GM18870 (cell line): ENCODE results near the gene USHBP1.

ENCODE experiments used
- ATAC-seq: cut with Tn5 transposase; IDR thresholded peaks from one replicate; pipeline ENCODE4 v1.9.1; 2021; ENCODE audit warnings: moderate library complexity; ENCODE audit not compliant: unreplicated experiment

USHBP1 gene

DNA sequence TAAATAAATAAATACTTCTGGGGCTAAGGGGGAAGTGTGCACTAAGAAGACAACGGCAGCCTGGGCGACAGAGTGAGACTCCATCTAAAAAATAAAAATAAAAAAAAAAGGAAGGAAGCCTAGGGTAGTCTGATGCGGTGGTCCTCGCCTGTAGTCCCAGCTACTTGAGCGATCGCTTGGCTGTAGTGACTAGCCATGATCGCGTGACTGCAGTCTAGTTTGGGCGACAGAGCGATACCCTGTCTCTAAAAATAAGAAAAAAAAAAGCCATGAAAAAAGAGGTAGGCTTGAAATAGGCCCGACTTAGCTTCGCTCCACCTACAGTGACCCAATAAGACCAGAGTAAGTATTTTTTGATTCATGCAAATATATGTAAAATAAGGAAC is 2.0 kb upstream of the USHBP1 start:
- ATAC-seq, result peak; percentile 15

DNA sequence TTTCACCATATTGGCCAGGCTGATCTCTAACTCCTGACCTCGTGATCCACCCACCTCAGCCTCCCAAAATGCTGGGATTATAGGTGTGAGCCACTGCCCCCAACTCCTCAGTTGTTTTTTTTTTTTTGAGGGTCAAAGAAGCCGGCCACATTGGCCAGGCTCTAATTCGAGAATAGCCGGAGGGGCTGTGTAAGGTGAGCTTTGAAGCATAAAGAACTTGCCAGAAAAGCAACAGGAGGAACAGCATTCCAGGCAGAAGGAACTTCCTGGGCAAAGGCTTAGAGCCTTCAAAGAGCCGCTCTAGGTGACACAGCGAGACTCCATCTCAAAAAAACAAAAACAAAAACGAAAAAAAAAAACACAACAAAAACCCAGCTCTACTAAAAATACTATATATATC is 1.5 kb upstream of the USHBP1 start:
- no peak for ATAC-seq

DNA sequence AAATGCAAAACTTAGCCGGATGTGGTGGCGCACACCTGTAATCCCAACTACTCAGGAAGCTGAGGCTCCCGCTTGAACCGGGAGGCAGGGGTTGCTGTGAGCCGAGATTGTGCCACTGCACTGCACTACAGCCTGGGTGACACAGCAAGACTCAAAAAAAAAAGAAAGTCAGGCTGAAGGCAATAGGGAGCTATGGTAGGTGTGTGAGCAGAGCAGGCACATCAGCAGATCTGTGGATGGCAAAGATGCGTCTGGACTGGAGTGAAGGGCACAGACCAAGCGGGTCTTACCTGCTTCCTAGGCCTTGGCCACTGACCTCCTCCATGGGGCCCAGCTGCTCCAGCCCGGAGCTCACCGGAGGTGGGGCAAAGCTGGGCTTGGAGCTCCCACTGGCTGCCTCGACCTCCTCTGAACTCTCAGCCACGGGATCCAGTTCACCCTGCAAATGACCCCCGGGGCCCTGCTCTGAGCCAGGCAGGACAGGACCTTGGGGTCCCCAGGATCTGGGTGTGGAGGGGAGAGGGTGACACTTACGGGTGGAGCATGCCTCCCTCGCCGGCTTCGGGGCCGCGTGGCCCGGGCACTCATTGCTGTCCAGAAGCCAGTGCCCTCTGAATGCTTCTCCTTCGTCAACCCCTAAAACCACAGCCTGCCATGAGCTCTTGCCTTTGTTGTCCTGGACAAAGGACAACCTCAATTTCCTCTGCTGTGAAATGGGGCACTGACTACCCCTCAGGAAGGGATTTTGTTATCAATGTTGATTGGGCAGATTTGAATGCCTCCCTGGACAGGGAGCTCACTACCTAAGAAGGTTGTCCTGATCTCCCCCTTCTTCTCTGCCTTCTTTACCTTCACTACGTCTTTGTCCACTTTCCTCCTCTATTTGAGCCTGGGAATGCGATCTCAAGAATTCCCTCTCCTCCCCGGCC is 569 bp downstream of the USHBP1 start:
- no peak for ATAC-seq

DNA sequence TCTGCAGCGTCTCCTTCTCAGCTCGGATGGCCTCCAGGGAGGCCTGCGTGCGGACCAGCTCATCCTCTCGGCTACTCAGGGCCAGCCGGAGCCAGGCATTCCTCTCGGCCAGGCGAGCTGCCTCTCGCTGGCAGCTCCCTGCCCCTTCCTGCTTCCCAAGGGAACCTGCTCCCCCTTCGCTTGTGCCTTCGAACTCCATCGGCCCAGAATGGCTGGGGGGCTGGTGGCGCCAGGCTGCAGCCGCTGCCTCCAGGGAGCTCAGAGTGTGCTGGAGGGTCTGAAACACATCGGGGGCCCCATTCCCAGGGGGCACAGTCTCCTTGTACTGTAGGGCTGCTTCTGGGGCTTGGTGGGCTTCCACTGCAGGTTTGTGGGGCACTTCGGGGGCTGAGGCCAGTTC is 2.0 kb downstream of the USHBP1 start:
- no peak for ATAC-seq

DNA sequence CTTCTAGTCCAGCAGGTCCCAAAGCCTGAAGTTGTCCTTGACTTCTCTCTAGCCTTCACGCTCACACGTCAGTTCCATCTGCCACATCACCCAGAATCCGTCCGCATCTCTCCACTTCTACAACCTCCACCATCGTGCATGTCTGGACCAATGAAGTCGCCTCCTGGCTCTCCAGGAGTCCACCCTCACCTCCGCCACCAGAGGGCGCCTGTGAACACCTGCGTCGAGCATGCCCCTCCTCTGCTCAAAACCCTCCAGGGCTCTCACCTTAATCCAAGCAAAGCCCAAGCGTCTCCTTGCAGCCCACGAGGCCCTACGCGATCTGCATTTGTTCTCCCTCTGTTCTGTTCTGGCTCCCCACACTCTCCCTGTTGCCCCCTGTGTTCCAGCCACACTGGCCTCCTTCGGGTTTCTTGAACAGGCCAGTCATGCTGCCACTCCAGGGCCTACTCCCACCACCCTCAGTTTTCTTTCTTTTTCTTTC is 3.7 kb downstream of the USHBP1 start:
- ATAC-seq, result peak; percentile 58

DNA sequence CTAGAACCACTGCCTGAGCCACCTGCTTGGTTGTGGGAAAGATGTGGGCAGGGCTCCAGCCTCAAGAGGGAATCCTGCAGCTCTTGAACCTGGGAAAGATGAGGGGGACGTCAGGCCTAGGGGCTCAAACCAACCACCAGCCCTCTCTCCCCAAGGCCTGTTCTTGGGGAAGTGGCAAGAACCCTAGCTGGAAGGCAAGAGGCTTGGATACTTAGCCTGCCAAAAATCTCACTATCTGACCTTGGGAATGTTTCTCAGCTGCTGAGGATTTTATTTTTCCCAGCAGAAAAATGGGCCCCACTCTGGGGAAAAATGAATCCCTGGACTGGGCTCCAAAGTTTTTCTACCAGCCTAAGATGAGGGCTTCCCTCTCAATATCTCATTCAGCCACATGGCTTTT is 4.6 kb downstream of the USHBP1 start:
- ATAC-seq, result no peak

DNA sequence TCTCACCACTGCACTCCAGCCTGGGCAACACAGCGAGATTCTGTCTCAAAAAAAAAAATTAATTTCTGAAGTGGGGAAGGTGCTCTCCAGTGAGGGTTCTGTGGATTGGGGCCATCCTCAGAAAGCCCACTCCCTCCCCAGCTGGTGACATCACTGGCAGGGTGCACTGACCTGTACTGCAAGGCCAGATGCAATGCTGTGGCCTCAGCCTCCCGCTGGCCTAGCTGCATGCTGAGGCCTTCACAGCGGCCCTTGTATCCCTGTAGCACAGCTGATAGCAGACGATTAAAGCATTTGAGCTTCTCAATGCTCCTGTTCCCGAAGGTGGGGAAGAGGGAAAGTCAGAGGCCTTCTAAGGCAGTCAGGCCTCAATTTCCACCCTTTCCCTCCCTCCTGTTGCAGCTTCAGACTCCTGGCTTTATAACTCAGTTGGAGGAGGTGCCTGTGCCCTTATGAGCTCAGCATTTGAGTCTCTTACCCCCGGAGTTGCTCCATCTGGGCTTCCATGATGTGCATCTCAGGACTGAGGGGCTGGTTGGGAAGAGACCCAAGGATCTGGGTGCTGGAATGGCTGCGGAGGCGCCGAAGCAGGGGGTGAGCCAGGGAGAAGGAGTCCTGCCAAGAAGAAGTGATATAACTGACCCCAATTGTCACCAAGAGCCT is 5.3 kb downstream of the USHBP1 start:
- no peak for ATAC-seq

DNA sequence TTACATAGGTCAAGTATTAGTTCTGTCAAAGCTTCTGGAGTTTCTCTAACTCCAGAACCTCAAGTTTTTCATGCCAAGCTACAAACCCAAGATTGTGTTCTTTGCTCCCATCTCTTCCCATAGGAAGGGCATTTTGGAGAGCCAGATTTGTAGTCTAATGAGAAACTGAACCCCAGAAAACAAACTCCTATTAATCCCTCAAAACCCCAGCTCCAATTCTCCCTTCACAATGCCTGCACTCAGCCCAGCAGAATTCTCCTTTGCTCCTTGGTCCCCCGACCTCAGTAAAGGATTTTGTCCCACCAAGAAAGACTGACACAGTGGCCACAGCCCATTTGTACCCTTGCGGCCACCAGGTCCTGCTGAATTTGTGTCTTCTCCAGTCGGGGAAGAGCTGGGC is 8.4 kb downstream of the USHBP1 start:
- ATAC-seq, result no peak

DNA sequence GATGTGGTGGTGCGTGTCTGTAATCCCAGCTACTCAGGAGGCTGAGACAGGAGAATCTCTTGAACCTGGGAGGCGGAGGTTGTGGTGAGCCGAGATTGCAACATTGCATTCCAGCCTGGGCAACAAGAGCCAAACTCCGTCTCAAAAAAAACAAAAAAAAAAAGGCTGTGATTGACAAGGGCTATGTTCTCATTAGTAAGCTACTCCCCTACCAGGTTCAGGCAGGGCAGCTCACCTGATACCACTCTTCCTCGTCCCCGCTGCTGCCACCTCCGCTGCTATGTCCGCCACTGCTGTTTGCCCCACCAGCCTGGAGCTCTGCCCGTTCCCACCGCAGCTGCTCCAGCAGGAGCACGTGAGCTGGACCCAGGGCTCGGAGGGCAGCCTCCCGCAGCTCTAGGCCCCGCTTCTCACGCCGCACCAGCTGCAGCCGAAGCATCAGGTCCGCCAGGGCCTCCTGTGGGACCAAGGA is 9.4 kb downstream of the USHBP1 start:
- ATAC-seq, result no peak

DNA sequence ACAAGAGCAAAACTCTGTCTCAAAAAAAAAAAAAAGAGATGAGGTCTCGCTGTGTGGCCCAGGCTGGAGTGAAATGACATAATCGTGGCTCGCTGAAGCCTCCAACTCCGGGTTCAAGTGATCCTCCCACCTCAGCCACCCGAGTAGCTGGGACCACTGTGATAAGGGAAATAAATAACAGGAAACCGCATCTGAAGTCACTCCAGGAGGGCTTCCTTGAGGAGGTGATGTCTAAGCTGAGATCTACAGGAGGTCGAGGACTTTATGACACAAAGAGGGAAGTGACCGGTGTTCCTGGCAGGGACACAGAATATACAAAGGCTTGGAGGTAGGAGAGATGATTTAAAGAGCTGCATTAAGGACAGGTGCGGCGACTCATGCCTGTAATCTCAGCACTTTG is 9.9 kb downstream of the USHBP1 start:
- ATAC-seq, result no peak

DNA sequence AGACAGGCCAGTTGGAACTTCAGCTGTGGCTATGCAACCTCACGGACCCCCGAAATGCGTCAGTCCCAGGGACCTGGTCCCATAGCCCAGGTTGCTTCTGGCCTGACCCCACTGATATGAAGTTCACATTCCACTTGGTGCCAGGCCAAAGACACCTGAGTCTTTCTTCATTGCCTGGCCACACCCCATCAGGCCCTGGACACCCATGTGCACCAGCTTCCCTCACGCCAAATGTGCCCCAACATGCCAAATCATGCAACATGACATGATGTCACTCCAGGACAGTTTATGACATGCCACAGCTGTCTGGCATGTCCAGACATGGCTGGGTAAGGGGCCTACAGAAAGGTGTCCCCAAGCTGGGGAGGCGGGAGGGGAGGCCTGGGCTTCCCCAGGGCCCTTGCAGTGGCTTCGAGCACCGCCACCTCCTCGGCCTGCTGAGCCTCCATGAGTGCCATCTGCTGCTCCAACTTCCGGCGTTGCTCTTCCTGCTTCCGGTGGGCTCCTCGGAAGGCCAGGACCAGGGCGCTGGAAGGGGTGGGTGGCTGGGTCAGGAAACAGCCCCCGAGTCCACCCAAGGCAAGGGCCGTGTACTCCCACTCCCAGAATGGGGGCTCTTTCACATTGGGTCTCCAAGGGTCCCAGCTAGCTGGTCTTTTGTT is 14.5 kb downstream of the USHBP1 start:
- ATAC-seq, result no peak

DNA sequence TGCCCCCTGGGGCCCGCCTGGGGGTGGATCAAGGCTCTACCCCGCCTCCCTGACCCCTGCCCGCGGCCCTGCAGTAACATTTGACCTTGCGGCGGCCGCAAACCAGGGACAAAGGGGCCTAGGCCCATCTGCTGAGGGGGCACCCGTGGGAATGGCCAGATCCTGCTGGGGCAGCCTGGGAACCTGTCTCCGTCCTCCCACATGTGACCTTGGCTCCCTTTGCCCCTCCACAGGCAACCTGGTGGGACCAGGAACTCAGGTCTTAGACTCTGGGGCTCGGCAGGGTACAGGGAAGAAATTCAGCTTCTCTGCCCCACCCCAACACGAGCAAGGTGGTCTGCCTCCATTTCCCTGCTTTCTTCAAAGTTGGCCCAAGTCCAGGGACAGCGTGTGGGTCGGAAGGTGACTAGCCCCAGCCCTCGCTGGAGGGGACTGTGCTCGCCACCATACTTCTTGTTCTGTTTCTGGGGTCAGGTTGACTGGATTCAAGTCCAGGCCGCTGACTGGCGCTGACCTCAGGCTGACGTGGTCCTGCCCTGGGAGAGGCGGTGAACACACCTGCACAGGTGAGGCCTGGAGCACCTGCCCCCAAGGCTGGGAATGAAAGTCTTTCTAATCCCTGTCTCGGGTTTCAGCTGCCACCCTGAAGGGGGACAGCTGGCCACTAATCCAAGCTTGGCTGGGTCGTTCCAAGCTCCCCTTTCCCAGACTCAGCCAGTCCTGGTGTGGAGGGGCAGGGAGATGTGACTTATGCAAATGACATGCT is 16.4 kb downstream of the USHBP1 start:
- ATAC-seq, result no peak

DNA sequence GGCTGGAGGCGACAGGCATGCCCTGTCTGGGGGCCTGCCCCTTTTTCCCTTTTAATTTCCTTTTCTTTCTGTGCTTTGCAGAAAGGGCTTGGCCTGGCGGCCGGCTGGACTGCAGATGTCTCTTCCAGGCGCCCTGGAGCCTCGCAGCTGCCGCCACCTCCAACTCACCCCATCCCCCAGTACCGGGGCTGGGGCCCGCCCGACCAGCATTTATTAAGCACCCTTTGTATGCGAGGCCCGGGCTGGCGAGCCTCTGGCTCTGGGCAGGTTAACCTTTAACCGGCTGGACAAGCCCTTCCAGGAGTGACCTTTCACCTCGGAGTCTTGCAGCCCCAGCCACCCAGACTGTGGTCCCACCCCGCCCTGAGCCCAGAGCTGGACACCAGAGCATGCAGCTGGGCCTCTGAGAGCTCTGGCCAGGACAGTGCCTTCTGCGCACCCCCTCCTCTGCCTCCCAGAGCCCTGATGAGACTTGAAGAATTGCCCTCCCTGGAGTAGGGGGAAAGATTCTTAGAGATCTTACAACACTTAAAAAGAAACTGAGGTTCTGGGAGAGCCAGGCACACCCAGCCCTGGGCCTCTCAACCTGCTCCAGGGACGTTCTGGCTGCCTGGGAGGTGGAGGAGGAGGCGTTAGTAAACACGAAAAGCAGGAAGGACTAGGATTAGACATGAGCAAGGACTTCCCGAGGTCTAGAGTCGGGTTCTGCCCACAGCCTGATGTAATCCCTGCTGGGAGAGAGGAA is 17.7 kb downstream of the USHBP1 start:
- no peak for ATAC-seq

DNA sequence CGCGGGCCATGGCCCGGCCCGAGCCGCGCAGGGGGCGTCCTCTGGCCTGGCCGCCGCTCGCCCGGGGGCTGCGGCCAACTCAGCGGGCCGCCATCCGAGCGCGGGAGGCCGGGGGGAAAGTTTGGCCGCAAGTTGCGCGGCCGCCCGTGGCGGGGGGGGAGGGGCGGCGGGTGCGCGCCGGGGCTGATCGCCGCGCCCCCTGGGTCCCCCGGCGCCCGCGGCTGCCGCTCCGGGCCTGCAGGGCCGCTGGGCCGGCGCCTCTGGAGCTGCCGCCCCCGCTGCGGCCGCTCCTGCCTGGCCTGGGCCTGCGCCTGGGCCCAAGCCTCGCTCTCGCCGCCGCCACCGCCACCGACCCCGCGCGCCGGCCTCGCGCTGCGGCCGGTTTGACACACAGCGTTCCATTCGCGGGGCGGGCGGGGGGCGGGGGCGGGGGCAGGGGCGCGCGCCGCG is 19.0 kb downstream of the USHBP1 start, which contains the start of gene NR2F6:
Gene NR2F6, minus strand, starts transcription at position 385 of the 450 bp plus-strand sequence. CDS start 699 bp downstream, outside the sequence.
- no peak for ATAC-seq

DNA sequence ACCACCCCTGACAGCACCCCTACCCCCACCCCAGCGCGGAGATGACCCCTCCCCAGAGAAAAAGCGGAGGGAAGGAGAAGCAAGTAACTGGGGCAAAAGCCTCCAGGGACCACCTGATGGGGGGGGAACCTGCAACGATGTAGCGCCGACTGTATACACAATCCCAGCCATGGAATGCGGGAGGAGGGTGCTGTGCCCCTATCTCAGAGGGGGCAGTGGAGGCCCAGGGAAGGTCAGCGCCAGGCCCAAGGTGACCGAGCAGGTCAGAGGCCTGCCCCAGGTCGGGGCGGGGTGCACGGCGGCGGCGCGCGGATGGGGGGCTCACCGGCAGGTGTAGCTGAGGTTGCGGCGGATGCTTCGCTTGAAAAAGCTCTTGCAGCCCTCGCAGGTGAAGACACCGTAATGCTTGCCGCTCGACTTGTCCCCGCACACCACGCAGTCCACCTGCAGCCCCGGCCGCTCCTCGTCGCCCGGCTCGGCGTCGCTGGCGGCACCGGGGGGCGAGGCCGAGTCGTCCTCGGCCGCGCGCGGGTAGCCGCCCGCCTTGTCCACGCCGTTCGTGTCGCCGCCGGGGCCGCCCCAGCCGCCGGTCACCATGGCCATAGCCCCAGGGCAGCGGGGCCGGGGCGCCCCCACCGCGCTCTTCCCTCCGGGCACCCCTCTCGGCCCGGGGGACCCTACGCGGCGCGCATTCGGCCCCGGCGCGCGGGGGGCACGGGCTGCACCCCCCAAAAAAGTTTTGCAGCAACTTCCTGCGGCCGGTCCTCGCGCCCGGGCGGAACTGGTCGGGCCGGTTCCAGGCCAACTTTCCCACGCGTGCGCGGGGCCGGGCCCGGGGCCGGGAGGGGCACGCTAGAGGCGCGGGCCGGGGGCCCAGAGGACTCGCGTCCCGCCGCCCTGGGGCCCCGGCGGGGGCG is 19.7 kb downstream of the USHBP1 start:
- no peak for ATAC-seq

DNA sequence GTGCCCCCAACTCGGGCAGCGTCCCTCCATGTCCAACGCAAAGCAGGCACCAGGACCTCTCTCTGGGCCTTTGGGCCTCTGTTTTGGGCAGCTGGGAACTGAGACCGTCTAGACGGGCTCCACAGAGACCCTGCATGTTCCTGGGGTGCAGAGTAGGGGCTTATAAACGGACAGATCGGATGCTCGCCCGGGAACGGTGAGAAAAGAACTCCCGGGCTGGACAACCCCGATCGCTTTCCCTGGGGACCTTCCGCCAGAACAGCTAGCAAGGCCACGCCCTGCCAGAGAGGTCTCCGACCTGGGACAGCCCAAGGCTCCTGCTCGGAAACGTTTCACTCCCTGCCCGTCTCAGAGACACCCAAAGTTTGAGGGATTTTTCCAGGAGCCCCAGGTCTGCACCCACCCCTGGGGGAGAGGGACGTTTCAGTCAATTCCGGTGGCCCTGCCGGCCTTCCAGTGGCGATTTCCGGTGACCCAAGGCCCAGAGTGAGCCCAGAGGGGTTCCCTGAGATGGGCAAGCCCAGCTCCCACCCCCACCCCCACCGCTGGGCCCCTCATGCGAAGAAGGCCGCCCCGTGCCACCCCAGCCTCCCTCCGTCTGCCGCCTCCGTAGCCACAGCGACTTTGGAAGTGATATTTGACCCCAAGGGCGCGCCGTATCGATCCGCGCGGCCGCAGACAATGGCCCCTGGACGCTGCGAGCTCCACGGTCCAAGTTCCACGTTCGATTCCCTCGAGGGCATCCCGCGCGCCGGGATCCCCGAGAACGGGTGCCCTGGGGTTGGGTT is 20.5 kb downstream of the USHBP1 start:
- ATAC-seq, result no peak

DNA sequence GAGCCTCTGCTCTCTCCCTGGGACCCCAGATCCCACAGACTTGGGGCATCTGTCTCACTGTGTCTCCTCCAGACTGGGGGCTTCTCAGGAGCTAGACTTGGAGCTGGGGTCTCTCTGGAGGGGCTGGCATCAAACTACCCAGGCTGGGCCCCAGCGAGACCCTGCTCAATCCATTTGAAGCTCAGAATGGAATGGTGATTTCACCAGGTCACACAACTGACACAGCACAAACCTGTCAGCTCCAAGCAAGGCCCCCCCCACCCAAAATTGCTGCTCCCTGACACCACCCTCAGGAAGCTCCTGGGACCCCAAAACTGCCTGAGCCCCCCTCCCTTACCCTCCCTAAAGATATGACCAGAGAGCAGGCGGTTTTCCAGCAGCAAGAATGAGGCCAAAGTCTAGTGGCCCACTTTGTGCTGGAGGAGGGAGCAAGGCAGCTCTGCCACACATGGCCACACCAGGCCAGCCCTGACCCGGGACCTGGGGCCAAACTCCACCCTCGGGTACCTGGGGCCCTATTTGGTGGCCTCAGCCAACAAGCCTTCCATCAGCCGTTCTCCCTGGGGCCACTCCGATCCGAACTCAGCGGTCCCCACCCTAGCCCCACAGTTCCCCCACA is 21.2 kb downstream of the USHBP1 start:
- no peak for ATAC-seq
